ENCODE results near the gene GRIN3B. TPM values are rescaled to one million over a fixed set of nuclear protein-coding genes. Genes with fewer than 3 reads are reported as not detected.
"Not testable (repeated sequence)": the region's sequence is repeated elsewhere in the genome, so short reads cannot be mapped to it uniquely, and the experiment has no call there.

The GRIN3B gene
- total and polyA plus RNA-seq, 5 donors from 2014 or later, result not detected

DNA sequence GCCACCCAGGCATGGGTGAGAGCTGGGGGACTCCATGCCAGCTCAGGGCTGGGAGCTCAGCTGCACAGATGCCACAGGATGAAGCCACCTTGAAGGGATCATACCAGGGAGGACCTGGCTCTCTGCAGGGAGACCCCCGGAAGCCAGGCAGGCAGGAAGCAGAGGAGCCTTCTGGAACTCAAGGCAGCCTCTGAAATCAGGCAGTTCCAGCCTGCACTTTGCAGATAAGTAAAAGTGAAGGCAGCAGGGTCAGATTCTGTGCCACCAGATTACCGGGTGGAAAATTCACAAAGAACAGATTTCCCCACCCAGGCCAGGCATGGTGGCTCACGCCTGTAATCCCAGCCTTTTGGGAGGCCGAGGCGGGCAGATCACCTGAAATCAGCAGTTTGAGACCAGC is 18.2 kb downstream of the GRIN3B start:
- Histone ChIP-seq H3K27me3 (ENCODE audit: control insufficient read depth, insufficient read depth, low read length) (no peaks in the 10 kb centered on the region), H3K36me3 (ENCODE audit: control insufficient read depth, insufficient read depth, low read length) (peaks cover 2% of the 10 kb centered on the region), H3K27ac (ENCODE audit: insufficient read depth, low read length, poor library complexity, severe bottlenecking) (no peak overlapping the region), H3K9me3 (ENCODE audit: control insufficient read depth in 2 of 2, low read length in 2 of 2) (no peaks in the 10 kb centered on the region), H3K4me1 (ENCODE audit: control insufficient read depth, insufficient read depth, low read length, poor library complexity, severe bottlenecking) (peaks cover 59% of the 10 kb centered on the region), H3K4me3 (ENCODE audit: low read depth, low read length) (peak overlapping the region; percentile 19)
- no peaks in the 10 kb centered on the region for H3K9me3 Mint-ChIP-seq
- ATAC-seq (ENCODE audit: low read depth in 2 of 2), result no peak
- no peaks in the 10 kb centered on the region for H3K36me3 Mint-ChIP-seq
- peak overlapping the region; percentile 42 to 88 (median 64) for H3K27ac Mint-ChIP-seq
- peaks cover 0 to 53% (median 17%) of the 10 kb centered on the region in 4 donors for H3K4me1 Mint-ChIP-seq
- peaks cover 13% of the 10 kb centered on the region for H3K27me3 Mint-ChIP-seq
- DNase-seq, result no peak
- peak overlapping the region; percentile 70 to 92 (median 80) for H3K4me3 Mint-ChIP-seq

DNA sequence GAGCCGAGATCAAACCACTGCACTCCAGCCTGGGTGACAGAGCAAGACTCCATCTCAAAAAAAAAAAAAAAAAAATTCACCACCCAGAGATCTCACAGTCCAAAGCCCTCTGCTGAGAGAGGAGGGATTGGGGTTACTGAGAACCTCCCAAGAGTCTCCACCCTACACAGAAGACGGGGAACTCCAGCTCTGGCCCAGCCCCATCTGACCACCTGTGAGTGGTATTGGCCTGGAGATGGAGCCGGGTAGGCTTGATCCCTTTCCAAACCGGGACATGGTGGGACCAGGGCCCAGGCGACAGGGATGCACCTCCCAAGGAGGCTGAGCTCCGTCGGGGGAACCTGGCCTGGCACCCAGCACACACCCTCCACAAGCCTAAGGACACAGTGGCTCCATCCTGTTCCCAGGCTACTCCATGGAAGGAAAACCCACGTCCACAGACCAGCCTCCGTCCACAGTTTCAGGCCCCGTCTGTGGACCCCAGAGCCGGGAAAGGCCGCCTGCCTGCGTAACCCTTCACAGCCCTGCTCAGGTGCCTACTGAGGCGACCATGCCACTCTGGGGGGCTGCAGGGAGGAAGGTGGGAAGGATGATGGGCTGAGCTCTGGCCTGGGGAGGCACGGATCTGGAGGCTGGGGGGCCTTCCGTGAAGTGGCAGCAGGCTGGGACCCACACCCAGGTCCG is 18.9 kb downstream of the GRIN3B start:
- peak overlapping the region; percentile 19 for H3K4me3 ChIP-seq (ENCODE audit: low read depth, low read length)
- H3K4me1 Mint-ChIP-seq, result peaks cover 0 to 53% (median 17%) of the 10 kb centered on the region in 4 donors
- H3K9me3 Mint-ChIP-seq, result no peaks in the 10 kb centered on the region
- H3K27ac ChIP-seq (ENCODE audit: insufficient read depth, low read length, poor library complexity, severe bottlenecking), result peak overlapping the region; percentile 8
- no peaks in the 10 kb centered on the region for H3K36me3 Mint-ChIP-seq
- H3K4me3 Mint-ChIP-seq, result peak overlapping the region; percentile 70 to 92 (median 86)
- no peak for DNase-seq
- H3K4me1 ChIP-seq (ENCODE audit: control insufficient read depth, insufficient read depth, low read length, poor library complexity, severe bottlenecking), result peaks cover 59% of the 10 kb centered on the region
- H3K36me3 ChIP-seq (ENCODE audit: control insufficient read depth, insufficient read depth, low read length), result no peaks in the 10 kb centered on the region
- no peaks in the 10 kb centered on the region for H3K9me3 ChIP-seq (ENCODE audit: control insufficient read depth in 2 of 2, low read length in 2 of 2)
- peak overlapping the region; percentile 42 to 88 (median 64) for H3K27ac Mint-ChIP-seq
- no peak for ATAC-seq (ENCODE audit: low read depth in 2 of 2)
- peaks cover 13% of the 10 kb centered on the region for H3K27me3 Mint-ChIP-seq
- no peaks in the 10 kb centered on the region for H3K27me3 ChIP-seq (ENCODE audit: control insufficient read depth, insufficient read depth, low read length)

DNA sequence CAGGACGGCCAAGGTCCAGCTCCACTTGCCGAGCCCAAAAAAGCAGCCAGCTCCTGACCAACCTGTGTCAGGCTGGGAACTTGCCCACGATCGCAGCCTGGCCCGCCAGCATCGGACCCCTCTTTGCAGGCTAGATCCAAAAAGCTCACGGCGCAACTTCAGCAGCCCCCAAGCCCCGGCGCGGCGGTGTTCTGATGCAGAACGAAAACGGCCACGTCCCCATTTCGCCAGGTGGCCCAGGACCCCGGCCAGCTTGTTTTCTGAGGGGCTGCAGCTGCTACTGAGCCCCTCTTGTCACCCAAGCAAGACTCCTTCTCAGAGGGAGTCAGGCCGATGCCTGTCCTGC is 19.4 kb downstream of the GRIN3B start:
- Histone ChIP-seq H3K4me3 (ENCODE audit: low read depth, low read length) (peak overlapping the region; percentile 65), H3K27me3 (ENCODE audit: control insufficient read depth, insufficient read depth, low read length) (no peaks in the 10 kb centered on the region), H3K27ac (ENCODE audit: insufficient read depth, low read length, poor library complexity, severe bottlenecking) (peak overlapping the region; percentile 98), H3K4me1 (ENCODE audit: control insufficient read depth, insufficient read depth, low read length, poor library complexity, severe bottlenecking) (peaks cover 59% of the 10 kb centered on the region), H3K9me3 (ENCODE audit: control insufficient read depth in 2 of 2, low read length in 2 of 2) (no peaks in the 10 kb centered on the region), H3K36me3 (ENCODE audit: control insufficient read depth, insufficient read depth, low read length) (no peaks in the 10 kb centered on the region)
- Mint-ChIP-seq H3K4me1 (peaks cover 0 to 53% (median 17%) of the 10 kb centered on the region in 4 donors), H3K4me3 (peak overlapping the region; percentile 88 to 95 (median 94)), H3K27me3 (peaks cover 13% of the 10 kb centered on the region), H3K36me3 (no peaks in the 10 kb centered on the region), H3K9me3 (no peaks in the 10 kb centered on the region), H3K27ac (peak overlapping the region in 2 of 3 donors; percentile 93 to 99)
- DNase-seq (no peak), ATAC-seq (ENCODE audit: low read depth in 2 of 2) (no peak)

DNA sequence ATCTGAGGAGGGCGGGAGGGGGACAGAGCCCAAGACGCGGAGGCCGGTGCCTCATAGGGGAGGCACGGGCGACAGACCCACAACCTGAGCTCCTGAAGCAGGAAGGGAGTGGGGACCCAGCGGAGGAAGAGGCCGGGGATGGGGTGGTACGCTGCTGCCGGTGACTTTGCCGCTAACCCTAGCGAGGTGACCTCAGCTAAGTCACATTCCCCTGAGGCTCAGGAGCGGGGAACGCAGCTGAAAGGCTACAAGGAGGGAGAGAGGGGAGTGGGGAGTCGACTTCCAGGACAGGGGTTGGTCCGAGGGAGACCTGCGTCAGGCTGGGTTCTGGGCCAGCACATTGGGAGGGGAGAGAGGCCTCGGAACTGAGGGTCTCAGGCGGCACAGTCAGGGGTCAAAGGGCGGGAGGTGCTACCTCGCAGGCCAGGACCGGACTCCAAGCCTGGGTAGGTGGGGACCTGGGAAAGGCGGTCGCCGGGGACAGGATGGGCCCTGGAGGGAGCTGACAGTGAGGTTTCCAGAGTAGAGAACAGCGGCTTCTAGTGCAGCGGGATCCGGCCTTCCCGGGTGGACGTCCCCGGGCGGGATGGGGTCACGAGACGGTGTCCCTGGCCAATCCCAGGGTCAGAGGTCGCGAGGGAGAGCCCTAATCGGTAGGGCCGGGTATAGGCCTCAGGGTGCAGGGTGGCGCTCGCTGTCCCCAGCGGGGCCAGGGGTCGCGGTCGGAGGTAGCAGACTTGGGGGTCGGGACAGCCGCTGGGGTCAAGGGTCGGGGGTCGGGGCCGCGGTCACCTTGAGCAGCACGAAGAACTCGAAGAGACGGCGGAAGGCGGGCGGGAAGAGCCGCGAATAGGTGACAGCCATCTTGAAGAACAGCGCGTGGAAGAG is 20.0 kb downstream of the GRIN3B start:
- ATAC-seq (ENCODE audit: low read depth in 2 of 2) (no peak), DNase-seq (peak in 1 of 3 donors; percentile 62)
- no peaks in the 10 kb centered on the region for H3K9me3 Mint-ChIP-seq
- H3K27me3 ChIP-seq (ENCODE audit: control insufficient read depth, insufficient read depth, low read length), result no peaks in the 10 kb centered on the region
- H3K4me1 Mint-ChIP-seq, result peaks cover 0 to 54% (median 18%) of the 10 kb centered on the region in 4 donors
- H3K4me1 ChIP-seq (ENCODE audit: control insufficient read depth, insufficient read depth, low read length, poor library complexity, severe bottlenecking), result peaks cover 58% of the 10 kb centered on the region
- peak overlapping the region; percentile 98 for H3K27ac ChIP-seq (ENCODE audit: insufficient read depth, low read length, poor library complexity, severe bottlenecking)
- peaks cover 13% of the 10 kb centered on the region for H3K27me3 Mint-ChIP-seq
- H3K27ac Mint-ChIP-seq, result peak overlapping the region; percentile 93 to 99 (median 93)
- peak overlapping the region; percentile 65 for H3K4me3 ChIP-seq (ENCODE audit: low read depth, low read length)
- H3K4me3 Mint-ChIP-seq, result peak overlapping the region; percentile 88 to 95 (median 94)
- no peaks in the 10 kb centered on the region for H3K9me3 ChIP-seq (ENCODE audit: control insufficient read depth in 2 of 2, low read length in 2 of 2)
- no peaks in the 10 kb centered on the region for H3K36me3 ChIP-seq (ENCODE audit: control insufficient read depth, insufficient read depth, low read length)
- no peaks in the 10 kb centered on the region for H3K36me3 Mint-ChIP-seq

DNA sequence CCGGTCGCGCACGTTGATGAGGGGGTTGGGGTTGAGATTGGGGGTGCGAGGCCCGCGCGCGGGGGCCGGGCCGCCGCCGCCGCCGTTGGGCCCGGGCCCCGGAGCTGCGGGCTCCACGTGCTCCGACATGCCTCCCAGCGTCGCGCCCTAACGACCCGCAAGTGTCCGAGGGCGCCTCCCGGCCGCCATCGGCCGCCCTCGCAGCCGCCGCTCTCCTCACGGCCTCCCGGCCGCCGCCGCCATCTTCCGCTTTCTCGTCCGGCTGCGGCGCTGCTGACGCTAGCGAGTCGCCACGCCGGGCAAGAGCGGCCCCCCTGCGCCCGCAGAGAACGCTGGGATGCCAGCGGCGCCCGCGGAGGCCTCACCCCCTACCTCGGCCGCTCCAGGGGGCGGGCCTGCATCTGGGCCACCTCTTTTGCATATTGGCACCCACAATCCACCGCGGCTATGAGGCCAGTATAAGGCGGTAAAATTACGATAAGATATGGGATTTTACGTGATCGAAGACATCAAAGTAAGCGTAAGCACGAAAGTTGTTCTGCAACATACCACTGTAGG is 20.7 kb downstream of the GRIN3B start, which contains the start of gene TMEM259:
Gene TMEM259, minus strand, starts transcription at position 256 of the 558 bp plus-strand sequence. Its CDS starts 127 bp downstream, at position 129.
- peak within 1 kb of the TSS; percentile 99 to 100 (median 99) for H3K27ac Mint-ChIP-seq
- ATAC-seq (ENCODE audit: low read depth in 2 of 2), result peak; percentile 92

DNA sequence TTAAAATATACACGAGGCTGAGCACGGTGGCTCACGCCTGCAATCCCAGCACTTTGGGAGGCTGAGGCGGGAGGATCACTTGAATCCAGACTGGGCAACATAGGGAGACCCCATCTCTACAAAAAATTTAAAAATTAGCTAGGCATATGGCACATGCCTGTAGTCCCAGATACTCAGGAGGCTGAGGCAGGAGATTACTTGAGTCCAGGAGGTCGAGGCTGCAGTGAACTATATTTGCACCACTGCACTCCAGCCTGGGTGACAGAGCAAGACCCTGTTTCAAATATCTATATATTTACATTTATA is 23.6 kb downstream of the GRIN3B start:
- DNase-seq; H3K27me3 Mint-ChIP-seq; H3K36me3 ChIP-seq (ENCODE audit: control insufficient read depth, insufficient read depth, low read length); ATAC-seq (ENCODE audit: low read depth in 2 of 2); H3K9me3 ChIP-seq (ENCODE audit: control insufficient read depth in 2 of 2, low read length in 2 of 2); H3K27me3 ChIP-seq (ENCODE audit: control insufficient read depth, insufficient read depth, low read length); H3K36me3 Mint-ChIP-seq; H3K9me3 Mint-ChIP-seq; H3K27ac Mint-ChIP-seq; H3K4me3 ChIP-seq (ENCODE audit: low read depth, low read length); H3K27ac ChIP-seq (ENCODE audit: insufficient read depth, low read length, poor library complexity, severe bottlenecking): not testable (repeated sequence)
- Mint-ChIP-seq H3K4me1 (peaks cover 0 to 29% (median 10%) of the 10 kb centered on the region in 4 donors), H3K4me3 (peak overlapping the region in 2 of 4 donors; percentile 19 to 24)
- peaks cover 47% of the 10 kb centered on the region for H3K4me1 ChIP-seq (ENCODE audit: control insufficient read depth, insufficient read depth, low read length, poor library complexity, severe bottlenecking)

More for the DNA sequence above, 20.7 kb downstream of the GRIN3B start, which contains the start of gene TMEM259:
- Mint-ChIP-seq H3K4me1 (peaks cover 0 to 51% (median 18%) of the 10 kb centered on the region in 4 donors), H3K4me3 (peak within 1 kb of the TSS; percentile 88 to 95 (median 94)), H3K36me3 (no peaks in the 10 kb centered on the region), H3K9me3 (no peaks in the 10 kb centered on the region), H3K27me3 (peaks cover 13% of the 10 kb centered on the region)
- Histone ChIP-seq H3K4me1 (ENCODE audit: control insufficient read depth, insufficient read depth, low read length, poor library complexity, severe bottlenecking) (peaks cover 54% of the 10 kb centered on the region), H3K4me3 (ENCODE audit: low read depth, low read length) (peak within 1 kb of the TSS; percentile 67), H3K36me3 (ENCODE audit: control insufficient read depth, insufficient read depth, low read length) (no peaks in the 10 kb centered on the region), H3K9me3 (ENCODE audit: control insufficient read depth in 2 of 2, low read length in 2 of 2) (no peaks in the 10 kb centered on the region), H3K27ac (ENCODE audit: insufficient read depth, low read length, poor library complexity, severe bottlenecking) (peak within 1 kb of the TSS; percentile 98), H3K27me3 (ENCODE audit: control insufficient read depth, insufficient read depth, low read length) (no peaks in the 10 kb centered on the region)
- DNase-seq, result peak; percentile 96 to 98 (median 97)

DNA sequence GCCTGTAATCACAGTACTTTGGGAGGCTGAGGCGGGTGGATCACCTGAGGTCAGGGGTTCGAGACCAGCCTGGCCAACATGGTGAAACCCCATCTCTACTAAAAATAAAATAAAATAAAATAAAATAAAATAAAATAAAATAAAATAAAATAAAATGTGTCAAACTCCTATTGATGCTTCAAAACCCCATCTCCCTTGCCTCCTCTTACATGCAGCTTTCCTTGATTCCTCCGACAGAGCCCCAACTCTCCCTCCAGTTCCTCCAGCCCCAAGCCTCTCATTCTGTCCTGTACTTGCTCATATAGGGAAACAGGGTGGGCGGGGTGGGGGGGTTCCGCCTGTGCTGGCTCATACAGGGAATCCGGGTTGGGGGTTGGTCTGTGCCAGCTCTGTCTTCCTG is 24.9 kb downstream of the GRIN3B start:
- not testable (repeated sequence) for DNase-seq; H3K27me3 Mint-ChIP-seq; ATAC-seq (ENCODE audit: low read depth in 2 of 2); H3K27me3 ChIP-seq (ENCODE audit: control insufficient read depth, insufficient read depth, low read length); H3K4me3 ChIP-seq (ENCODE audit: low read depth, low read length); H3K9me3 ChIP-seq (ENCODE audit: control insufficient read depth in 2 of 2, low read length in 2 of 2); H3K27ac Mint-ChIP-seq; H3K9me3 Mint-ChIP-seq; H3K27ac ChIP-seq (ENCODE audit: insufficient read depth, low read length, poor library complexity, severe bottlenecking); H3K36me3 ChIP-seq (ENCODE audit: control insufficient read depth, insufficient read depth, low read length); H3K36me3 Mint-ChIP-seq
- Mint-ChIP-seq H3K4me3 (peak overlapping the region; percentile 62 to 75 (median 70)), H3K4me1 (peaks cover 0 to 27% (median 10%) of the 10 kb centered on the region in 4 donors)
- peaks cover 47% of the 10 kb centered on the region for H3K4me1 ChIP-seq (ENCODE audit: control insufficient read depth, insufficient read depth, low read length, poor library complexity, severe bottlenecking)
